HepG2 (cell line): Measurements from ENCODE around the gene SRP68. TPM values are rescaled to one million over a fixed set of nuclear protein-coding genes. Genes with fewer than 3 reads are reported as not detected.

Experiments
- BRCA1 ChIP-seq: sonication (generic); formaldehyde crosslinking; IDR thresholded peaks from 2 replicates; pipeline ENCODE4 v1.4.0; 2020; ENCODE audit warnings: missing genetic modification reagents
- CEBPZ ChIP-seq: IDR thresholded peaks from 2 replicates; pipeline ENCODE4 v1.6.1; 2012; ENCODE audit warnings: low read length, improper control_type of control experiment
- KLF11 ChIP-seq: IDR thresholded peaks from 2 replicates; pipeline ENCODE4 v1.6.1; 2016; ENCODE audit warnings: missing compliant biosample characterization
- NFIB ChIP-seq: sonication (generic); formaldehyde crosslinking; IDR thresholded peaks from 2 replicates; pipeline ENCODE4 v1.9.0; 2021; ENCODE audit warnings: missing genetic modification reagents, mild to moderate bottlenecking, borderline replicate concordance
- SNAPC2 ChIP-seq: sonication (generic); formaldehyde crosslinking; IDR thresholded peaks from 2 replicates; pipeline ENCODE4 v1.8.1; 2022; ENCODE audit warnings: mild to moderate bottlenecking, missing genetic modification reagents
- SP140L ChIP-seq: sonication (generic); formaldehyde crosslinking; IDR thresholded peaks from 2 replicates; pipeline ENCODE4 v1.4.0; 2020; ENCODE audit warnings: missing genetic modification reagents, borderline replicate concordance
- ZBTB7B ChIP-seq: sonication (generic); formaldehyde crosslinking; IDR thresholded peaks from 2 replicates; pipeline ENCODE4 v1.4.0; 2020; ENCODE audit warnings: missing genetic modification reagents
- ZFP1 ChIP-seq: IDR thresholded peaks from 2 replicates; pipeline ENCODE4 v1.6.1; 2016
- ZFP36 ChIP-seq: fragments of 150-350 bp; IDR thresholded peaks from 2 replicates; pipeline ENCODE4 v1.6.1; 2018; ENCODE audit warnings: borderline replicate concordance, low read length, low read depth; ENCODE audit not compliant: partially characterized antibody
- ZNF205 ChIP-seq: IDR thresholded peaks from 2 replicates; pipeline ENCODE4 v1.6.1; 2018; ENCODE audit warnings: missing biosample characterization, missing genetic modification reagents
- ZNF549 ChIP-seq: sonication (generic); formaldehyde crosslinking; IDR thresholded peaks from 2 replicates; pipeline ENCODE4 v1.5.0; 2020; ENCODE audit warnings: missing genetic modification reagents
- ZNF839 ChIP-seq: sonication (generic); formaldehyde crosslinking; IDR thresholded peaks from 2 replicates; pipeline ENCODE4 v1.4.0; 2020; ENCODE audit warnings: missing genetic modification reagents, mild to moderate bottlenecking, borderline replicate concordance
- ZNF883 ChIP-seq: sonication (generic); formaldehyde crosslinking; IDR thresholded peaks from 2 replicates; pipeline ENCODE4 v1.5.1; 2020; ENCODE audit warnings: mild to moderate bottlenecking, missing genetic modification reagents; ENCODE audit errors: not compliant biosample characterization
- polyA plus RNA-seq, 8 experiments: library from polyadenylated mRNA; depleted of rRNA in 3 of 8; stranded (reverse) in 7 of 8; unstranded in 1 of 8; fragments of >200 nt; fragmentation: Illumina TruSeq in 4 of 8; extraction: Trizol in 4 of 8; gene quantifications; 2 replicates each; pipeline versions ENCODE4 v1.2.1 to v1.2.3, GENCODE V29; 2011 to 2016; ENCODE audit warnings: low read depth in 4 of 8, missing spikeins in 1 of 8, mixed read lengths in 1 of 8; ENCODE audit not compliant: insufficient read depth in 1 of 8
- total RNA-seq, 5 experiments: library from RNA; depleted of rRNA; stranded (reverse); fragments of >200 nt; fragmentation: Illumina TruSeq; extraction: Trizol; gene quantifications; 2 replicates each; pipeline ENCODE4 v1.2.3, GENCODE V29; 2016; ENCODE audit warnings: low read depth in 1 of 5
- TF ChIP-seq, protein P1 (sequence below): sonication (generic); formaldehyde crosslinking; conservative IDR thresholded peaks from 2 replicates; pipeline ENCODE4 v1.8.0; 2022; ENCODE audit warnings: missing genetic modification reagents
- TF ChIP-seq, protein P2 (sequence below): sonication (generic); formaldehyde crosslinking; IDR thresholded peaks from 2 replicates; pipeline ENCODE4 v1.5.0; 2020; ENCODE audit warnings: missing genetic modification reagents
- TF ChIP-seq, protein P3 (sequence below): sonication (generic); formaldehyde crosslinking; IDR thresholded peaks from 2 replicates; pipeline ENCODE4 v1.8.0; 2023; ENCODE audit warnings: mild to moderate bottlenecking, missing genetic modification reagents
- TF ChIP-seq, protein P4 (sequence below): sonication (generic); formaldehyde crosslinking; IDR thresholded peaks from 2 replicates; pipeline ENCODE4 v1.4.0; 2020; ENCODE audit warnings: missing genetic modification reagents, mild to moderate bottlenecking, borderline replicate concordance

Gene SRP68
- total and polyA plus RNA-seq, 2 of the 13 experiments (the other 11 are each of a cell fraction or from before 2014, with no cell fraction given) = 39.8 to 74.3 TPM

DNA sequence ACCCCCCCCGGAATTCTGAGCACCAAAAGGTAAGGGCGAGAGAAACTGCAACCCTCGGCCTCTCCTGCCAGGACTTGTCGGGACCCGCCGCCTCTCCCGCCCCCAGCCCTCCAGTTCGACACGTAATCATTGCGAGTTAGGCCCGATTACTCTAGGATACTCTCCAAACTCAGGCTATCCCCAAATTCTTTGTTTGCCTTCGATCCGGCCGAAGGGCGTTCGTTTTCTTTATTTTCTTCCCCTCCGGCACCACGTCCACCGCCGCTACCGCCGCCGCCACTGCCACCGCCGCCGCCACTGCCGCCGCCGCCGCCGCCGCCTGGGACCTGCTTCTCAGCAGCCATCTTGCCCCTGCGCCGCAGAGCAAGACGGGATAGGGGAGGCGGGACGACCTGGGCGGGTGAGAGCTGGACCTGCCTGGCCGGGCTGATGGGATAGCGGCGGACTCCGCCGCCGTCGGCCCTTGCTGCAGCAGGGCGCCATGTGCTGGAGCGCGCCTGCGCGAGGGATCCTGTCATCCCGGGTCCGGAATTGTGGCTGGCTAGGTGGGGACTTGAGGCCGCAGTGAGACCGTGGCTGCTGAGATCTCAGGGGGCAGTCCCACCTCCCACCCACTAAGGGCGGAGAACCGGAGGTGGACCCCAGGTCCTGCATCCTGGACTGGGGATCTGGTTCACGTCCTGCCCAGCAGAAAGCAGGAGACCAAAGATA lies at the start of gene SRP68 (continued):
- TF ChIP-seq, protein P1, sequence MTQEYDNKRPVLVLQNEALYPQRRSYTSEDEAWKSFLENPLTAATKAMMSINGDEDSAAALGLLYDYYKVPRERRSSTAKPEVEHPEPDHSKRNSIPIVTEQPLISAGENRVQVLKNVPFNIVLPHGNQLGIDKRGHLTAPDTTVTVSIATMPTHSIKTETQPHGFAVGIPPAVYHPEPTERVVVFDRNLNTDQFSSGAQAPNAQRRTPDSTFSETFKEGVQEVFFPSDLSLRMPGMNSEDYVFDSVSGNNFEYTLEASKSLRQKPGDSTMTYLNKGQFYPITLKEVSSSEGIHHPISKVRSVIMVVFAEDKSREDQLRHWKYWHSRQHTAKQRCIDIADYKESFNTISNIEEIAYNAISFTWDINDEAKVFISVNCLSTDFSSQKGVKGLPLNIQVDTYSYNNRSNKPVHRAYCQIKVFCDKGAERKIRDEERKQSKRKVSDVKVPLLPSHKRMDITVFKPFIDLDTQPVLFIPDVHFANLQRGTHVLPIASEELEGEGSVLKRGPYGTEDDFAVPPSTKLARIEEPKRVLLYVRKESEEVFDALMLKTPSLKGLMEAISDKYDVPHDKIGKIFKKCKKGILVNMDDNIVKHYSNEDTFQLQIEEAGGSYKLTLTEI (CRISPR knock-in tag) = no peak
- TF ChIP-seq ZFP1 (CRISPR knock-in tag) = peak; percentile 56; the same call in 1 of the 2 replicates
- no peak for TF ChIP-seq CEBPZ
- TF ChIP-seq BRCA1 = no peak
- TF ChIP-seq, protein P2, sequence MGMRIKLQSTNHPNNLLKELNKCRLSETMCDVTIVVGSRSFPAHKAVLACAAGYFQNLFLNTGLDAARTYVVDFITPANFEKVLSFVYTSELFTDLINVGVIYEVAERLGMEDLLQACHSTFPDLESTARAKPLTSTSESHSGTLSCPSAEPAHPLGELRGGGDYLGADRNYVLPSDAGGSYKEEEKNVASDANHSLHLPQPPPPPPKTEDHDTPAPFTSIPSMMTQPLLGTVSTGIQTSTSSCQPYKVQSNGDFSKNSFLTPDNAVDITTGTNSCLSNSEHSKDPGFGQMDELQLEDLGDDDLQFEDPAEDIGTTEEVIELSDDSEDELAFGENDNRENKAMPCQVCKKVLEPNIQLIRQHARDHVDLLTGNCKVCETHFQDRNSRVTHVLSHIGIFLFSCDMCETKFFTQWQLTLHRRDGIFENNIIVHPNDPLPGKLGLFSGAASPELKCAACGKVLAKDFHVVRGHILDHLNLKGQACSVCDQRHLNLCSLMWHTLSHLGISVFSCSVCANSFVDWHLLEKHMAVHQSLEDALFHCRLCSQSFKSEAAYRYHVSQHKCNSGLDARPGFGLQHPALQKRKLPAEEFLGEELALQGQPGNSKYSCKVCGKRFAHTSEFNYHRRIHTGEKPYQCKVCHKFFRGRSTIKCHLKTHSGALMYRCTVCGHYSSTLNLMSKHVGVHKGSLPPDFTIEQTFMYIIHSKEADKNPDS (CRISPR knock-in tag) = no peak
- TF ChIP-seq, protein P3, sequence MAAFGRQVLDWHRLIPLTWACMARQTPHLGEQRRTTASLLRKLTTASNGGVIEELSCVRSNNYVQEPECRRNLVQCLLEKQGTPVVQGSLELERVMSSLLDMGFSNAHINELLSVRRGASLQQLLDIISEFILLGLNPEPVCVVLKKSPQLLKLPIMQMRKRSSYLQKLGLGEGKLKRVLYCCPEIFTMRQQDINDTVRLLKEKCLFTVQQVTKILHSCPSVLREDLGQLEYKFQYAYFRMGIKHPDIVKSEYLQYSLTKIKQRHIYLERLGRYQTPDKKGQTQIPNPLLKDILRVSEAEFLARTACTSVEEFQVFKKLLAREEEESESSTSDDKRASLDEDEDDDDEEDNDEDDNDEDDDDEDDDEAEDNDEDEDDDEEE = peak; percentile 47
- no peak for TF ChIP-seq SP140L (CRISPR knock-in tag)
- TF ChIP-seq ZFP36 = no peak
- no peak for TF ChIP-seq ZNF549 (CRISPR knock-in tag)
- TF ChIP-seq, protein P4, sequence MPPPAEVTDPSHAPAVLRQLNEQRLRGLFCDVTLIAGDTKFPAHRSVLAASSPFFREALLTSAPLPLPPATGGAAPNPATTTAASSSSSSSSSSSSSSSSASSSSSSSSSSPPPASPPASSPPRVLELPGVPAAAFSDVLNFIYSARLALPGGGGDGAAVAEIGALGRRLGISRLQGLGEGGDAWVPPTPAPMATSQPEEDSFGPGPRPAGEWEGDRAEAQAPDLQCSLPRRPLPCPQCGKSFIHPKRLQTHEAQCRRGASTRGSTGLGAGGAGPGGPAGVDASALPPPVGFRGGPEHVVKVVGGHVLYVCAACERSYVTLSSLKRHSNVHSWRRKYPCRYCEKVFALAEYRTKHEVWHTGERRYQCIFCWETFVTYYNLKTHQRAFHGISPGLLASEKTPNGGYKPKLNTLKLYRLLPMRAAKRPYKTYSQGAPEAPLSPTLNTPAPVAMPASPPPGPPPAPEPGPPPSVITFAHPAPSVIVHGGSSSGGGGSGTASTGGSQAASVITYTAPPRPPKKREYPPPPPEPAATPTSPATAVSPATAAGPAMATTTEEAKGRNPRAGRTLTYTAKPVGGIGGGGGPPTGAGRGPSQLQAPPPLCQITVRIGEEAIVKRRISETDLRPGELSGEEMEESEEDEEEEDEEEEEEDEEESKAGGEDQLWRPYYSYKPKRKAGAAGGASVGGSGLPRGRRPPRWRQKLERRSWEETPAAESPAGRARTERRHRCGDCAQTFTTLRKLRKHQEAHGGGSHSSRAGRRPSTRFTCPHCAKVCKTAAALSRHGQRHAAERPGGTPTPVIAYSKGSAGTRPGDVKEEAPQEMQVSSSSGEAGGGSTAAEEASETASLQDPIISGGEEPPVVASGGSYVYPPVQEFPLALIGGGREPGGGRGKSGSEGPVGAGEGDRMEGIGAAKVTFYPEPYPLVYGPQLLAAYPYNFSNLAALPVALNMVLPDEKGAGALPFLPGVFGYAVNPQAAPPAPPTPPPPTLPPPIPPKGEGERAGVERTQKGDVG (CRISPR knock-in tag) = no peak; the same call in 1 of the 2 replicates
- no peak for TF ChIP-seq ZBTB7B (CRISPR knock-in tag)
- TF ChIP-seq KLF11 (CRISPR knock-in tag) = peak; percentile 74; the same call in 1 of the 2 replicates
- TF ChIP-seq ZNF839 (CRISPR knock-in tag) = no peak
- TF ChIP-seq ZNF883 (CRISPR knock-in tag) = peak; percentile 98
- no peak for TF ChIP-seq SNAPC2
- no peak; the same call in 1 of the 2 replicates for TF ChIP-seq ZNF205 (CRISPR knock-in tag)
- no peak for TF ChIP-seq NFIB (CRISPR knock-in tag)
